Coronary artery (tissue), 2 donors: ENCODE measurements around the gene ERC2.

Experiments used
- DNase-seq: peaks from one replicate; pipeline ENCODE4 v3.0.0-alpha.2; 2017; ENCODE audit warnings: low spot score
- H3K27ac ChIP-seq, 2 donors: fragments of 200-600 bp; sonication (generic); one replicate each; pipeline ENCODE4 v1.5.1; 2016 to 2019
- H3K4me3 ChIP-seq: fragments of 200-600 bp; sonication (generic); 2 replicates; pipeline ENCODE4 v1.5.1; 2016; ENCODE audit warnings: mild to moderate bottlenecking, moderate library complexity
- TF ChIP-seq, protein P1 (sequence below): fragments of 200-600 bp; sonication (generic); IDR thresholded peaks from one replicate; pipeline ENCODE4 v1.5.1; 2019; ENCODE audit warnings: antibody characterized with exemption

The ERC2 gene

DNA sequence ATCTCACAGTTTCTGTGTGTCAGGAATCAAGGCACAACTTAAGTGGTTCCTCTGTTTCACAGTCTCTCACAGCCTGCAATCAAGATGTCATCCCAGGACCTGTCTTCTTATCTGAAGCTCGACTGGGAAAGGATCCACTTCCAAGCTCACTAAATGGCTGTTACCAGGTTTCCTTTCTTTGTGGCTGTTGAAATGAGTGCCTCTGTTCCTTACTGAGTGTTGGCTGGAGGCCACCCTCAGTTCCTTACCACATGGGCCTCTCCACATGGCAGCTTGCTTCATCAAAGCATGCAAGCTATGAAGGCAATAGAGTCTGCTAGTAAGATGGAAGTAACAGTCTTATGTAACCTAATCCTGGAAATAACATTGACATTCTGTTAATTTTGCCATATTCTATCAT is 174.0 kb downstream of the ERC2 start:
- Histone ChIP-seq H3K4me3 (no peak overlapping the region), H3K27ac (no peak overlapping the region)
- TF ChIP-seq, protein P1, sequence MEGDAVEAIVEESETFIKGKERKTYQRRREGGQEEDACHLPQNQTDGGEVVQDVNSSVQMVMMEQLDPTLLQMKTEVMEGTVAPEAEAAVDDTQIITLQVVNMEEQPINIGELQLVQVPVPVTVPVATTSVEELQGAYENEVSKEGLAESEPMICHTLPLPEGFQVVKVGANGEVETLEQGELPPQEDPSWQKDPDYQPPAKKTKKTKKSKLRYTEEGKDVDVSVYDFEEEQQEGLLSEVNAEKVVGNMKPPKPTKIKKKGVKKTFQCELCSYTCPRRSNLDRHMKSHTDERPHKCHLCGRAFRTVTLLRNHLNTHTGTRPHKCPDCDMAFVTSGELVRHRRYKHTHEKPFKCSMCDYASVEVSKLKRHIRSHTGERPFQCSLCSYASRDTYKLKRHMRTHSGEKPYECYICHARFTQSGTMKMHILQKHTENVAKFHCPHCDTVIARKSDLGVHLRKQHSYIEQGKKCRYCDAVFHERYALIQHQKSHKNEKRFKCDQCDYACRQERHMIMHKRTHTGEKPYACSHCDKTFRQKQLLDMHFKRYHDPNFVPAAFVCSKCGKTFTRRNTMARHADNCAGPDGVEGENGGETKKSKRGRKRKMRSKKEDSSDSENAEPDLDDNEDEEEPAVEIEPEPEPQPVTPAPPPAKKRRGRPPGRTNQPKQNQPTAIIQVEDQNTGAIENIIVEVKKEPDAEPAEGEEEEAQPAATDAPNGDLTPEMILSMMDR: no peak
- DNase-seq: no peak

DNA sequence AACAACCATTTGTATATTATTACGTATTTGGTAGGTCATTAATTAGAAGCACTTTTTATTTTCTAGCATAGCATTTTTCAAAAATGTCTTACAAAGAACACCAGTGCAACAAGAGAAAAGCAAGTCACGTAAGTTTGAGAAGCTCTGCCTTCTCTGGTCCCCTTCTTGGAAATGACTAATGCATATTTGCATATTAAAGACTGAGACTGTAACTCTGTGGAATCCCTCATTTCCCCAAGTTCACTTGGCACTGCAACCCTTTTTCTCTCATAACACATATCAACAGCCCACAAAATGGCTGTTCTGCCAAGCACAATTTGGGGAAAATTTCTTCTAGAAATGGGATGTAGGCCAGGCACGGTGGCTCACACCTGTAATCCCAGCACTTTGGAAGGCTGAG is 176.3 kb downstream of the ERC2 start:
- H3K4me3 ChIP-seq: no peak overlapping the region

GRCh38 chr3:56291244-56291680 is 177.0 kb downstream of the ERC2 start:
- no peak overlapping the region for H3K27ac ChIP-seq
- DNase-seq: no peak
- H3K4me3 ChIP-seq: no peak overlapping the region
- TF ChIP-seq, protein P1: no peak

More for the DNA sequence above, 176.3 kb downstream of the ERC2 start:
- TF ChIP-seq, protein P1: no peak
- no peak overlapping the region for H3K27ac ChIP-seq
- DNase-seq: no peak

DNA sequence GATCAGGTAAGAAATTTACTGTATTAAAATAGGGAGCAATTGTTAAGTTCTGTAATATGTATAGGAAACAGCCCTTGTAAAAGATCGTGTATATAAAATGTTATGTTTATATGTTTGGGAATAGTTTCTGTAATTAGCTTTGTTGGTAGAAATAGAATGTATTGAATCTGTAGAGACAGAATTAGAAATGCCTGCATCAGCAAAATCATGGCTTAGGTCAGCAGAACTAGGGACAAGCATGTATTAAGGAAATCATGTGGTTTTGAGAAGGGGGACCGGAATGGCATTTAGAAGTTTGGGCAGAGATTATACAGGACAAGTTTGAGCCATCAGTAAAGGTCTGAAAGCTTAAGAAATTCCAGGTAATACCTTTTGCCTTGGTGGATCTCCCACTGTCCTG is 177.9 kb downstream of the ERC2 start:
- no peak overlapping the region for H3K27ac ChIP-seq
- H3K4me3 ChIP-seq: no peak overlapping the region
- TF ChIP-seq, protein P1: no peak
- DNase-seq: no peak

GRCh38 chr3:56288258-56288657 is 180.0 kb downstream of the ERC2 start:
- Histone ChIP-seq H3K27ac (no peak overlapping the region), H3K4me3 (no peak overlapping the region)
- TF ChIP-seq, protein P1: no peak
- no peak for DNase-seq

DNA sequence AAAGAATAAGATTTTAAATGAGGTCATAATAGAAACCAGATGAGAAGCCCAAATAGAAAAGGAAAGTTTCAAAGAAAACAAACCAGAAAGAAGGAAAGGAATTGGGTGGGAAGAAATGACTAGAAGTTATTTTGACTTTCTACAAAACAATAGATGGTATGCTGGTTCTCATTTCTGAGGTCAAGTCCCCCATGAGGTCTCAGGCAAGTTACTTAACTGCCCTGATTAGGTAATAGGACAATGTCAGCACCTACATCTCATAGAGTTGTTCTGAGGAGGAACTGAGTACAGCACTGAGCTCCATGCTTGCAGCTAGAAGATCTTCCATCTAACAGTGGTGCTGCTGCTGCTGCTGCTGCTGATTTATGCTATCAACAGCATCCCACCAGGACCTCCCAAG is 185.9 kb downstream of the ERC2 start:
- no peak overlapping the region for H3K4me3 ChIP-seq
- TF ChIP-seq, protein P1: no peak
- DNase-seq: no peak
- no peak overlapping the region for H3K27ac ChIP-seq

- DNase-seq: no peak
- H3K4me3 ChIP-seq: no peak overlapping the region
- H3K27ac ChIP-seq: no peak overlapping the region
- TF ChIP-seq, protein P1: no peak
These were observed 191.0 kb downstream of the ERC2 start for GRCh38 chr3:56277236-56277635.
